HCT116 (cell line): ENCODE measurements around the gene SMAD7. TPM values are rescaled to one million over a fixed set of nuclear protein-coding genes. Genes with fewer than 3 reads are reported as not detected.

ENCODE experiments used
- ATAC-seq: fragments of 200-7000 bp; cut with Tn5 transposase; 2 replicates; pipeline ENCODE4 v1.9.1; 2020; ENCODE audit warnings: mild to moderate bottlenecking, moderate library complexity
- BruUV-seq: library from RNA; stranded (reverse); fragments of 400-500 nt; replicated peaks from 2 replicates; lab custom pipeline; 2021; lab: Mats Ljungman, UMichigan
- CTCF ChIA-PET: fragments of 300-600 bp; sonication (Branson Sonifier 250); formaldehyde crosslinking; loops from one replicate; lab custom pipeline; 2021; ENCODE audit warnings: antibody characterized with exemption; lab: Charles Lee
- POLR2A ChIA-PET: fragments of 300-600, 350-600 bp; sonication (Branson Sonifier 250); formaldehyde crosslinking; loops from one replicate; lab custom pipeline; 2021; ENCODE audit warnings: antibody characterized with exemption; lab: Charles Lee
- RAD21 ChIA-PET, 2 experiments: fragments of 300-600 bp; sonication (Branson Sonifier 250); formaldehyde crosslinking; loops; one replicate each; lab custom pipeline; 2023; ENCODE audit warnings: low total read pairs in 2 of 2; ENCODE audit not compliant: uncharacterized antibody in 2 of 2, unreplicated experiment in 2 of 2, low non-redundant PET in 1 of 2; lab: Charles Lee
- DNase-seq: peaks from one replicate; pipeline ENCODE4 v3.0.0-alpha.2; 2010; ENCODE audit warnings: low read depth, low spot score
- H2AFZ ChIP-seq: fragments of 200-600 bp; shearing (Covaris generic), sonication (generic); 2 replicates; pipeline ENCODE4 v1.6.1; 2017; ENCODE audit warnings: low read depth, mixed run types, mixed read lengths, antibody characterized with exemption, low read length; ENCODE audit not compliant: poor library complexity, severe bottlenecking
- H3K27ac ChIP-seq: 2 replicates; pipeline ENCODE4 v1.5.1; 2012; ENCODE audit warnings: low read depth, low read length
- H3K27me3 ChIP-seq: fragments of 200-600 bp; sonication (generic); 2 replicates; pipeline ENCODE4 v1.6.1; 2016; ENCODE audit warnings: mixed run types, low read length, mixed read lengths; ENCODE audit not compliant: insufficient read depth
- H3K36me3 ChIP-seq, 2 experiments: fragments of 200-500 bp in 1 of 2; fragments of 200-600 bp in 1 of 2; sonication (Bioruptor generic) in 1 of 2; sonication (generic) in 1 of 2; 2 replicates each; pipeline versions ENCODE4 v1.5.1 to v1.6.1; 2014 to 2016; ENCODE audit warnings: low read length in 2 of 2, inconsistent platforms in 1 of 2, mixed read lengths in 1 of 2, mixed run types in 1 of 2; ENCODE audit not compliant: insufficient read depth in 2 of 2, control insufficient read depth in 1 of 2
- H3K4me1 ChIP-seq, 2 experiments: fragments of 200-600 bp in 1 of 2; sonication (generic) in 1 of 2; 2 replicates each; pipeline versions ENCODE4 v1.5.1 to v1.6.1; 2012 to 2017; ENCODE audit warnings: low read length in 2 of 2, inconsistent platforms in 1 of 2, mild to moderate bottlenecking in 1 of 2, mixed read lengths in 1 of 2, mixed run types in 1 of 2, moderate library complexity in 1 of 2; ENCODE audit not compliant: insufficient read depth in 2 of 2, control insufficient read depth in 1 of 2
- H3K4me2 ChIP-seq: fragments of 200-600 bp; sonication (generic); 2 replicates; pipeline ENCODE4 v1.6.1; 2017; ENCODE audit warnings: mixed run types, low read length, mixed read lengths
- H3K4me3 ChIP-seq, 2 experiments: fragments of 200-600 bp in 1 of 2; sonication (generic) in 1 of 2; replicated peaks in 1 of 2; 2 replicates each; pipeline ENCODE4 v1.5.1; 2011 to 2016; ENCODE audit warnings: low read length in 2 of 2, control low read depth in 1 of 2, low read depth in 1 of 2, mild to moderate bottlenecking in 1 of 2, mixed read lengths in 1 of 2, mixed run types in 1 of 2
- H3K79me2 ChIP-seq: fragments of 200-600 bp; sonication (generic); 2 replicates; pipeline ENCODE4 v1.6.1; 2017; ENCODE audit warnings: mild to moderate bottlenecking, mixed run types, low read length, moderate library complexity, mixed read lengths; ENCODE audit not compliant: insufficient read depth
- H3K9ac ChIP-seq: fragments of 200-600 bp; sonication (generic); 2 replicates; pipeline ENCODE4 v1.6.1; 2016; ENCODE audit warnings: low read length, mixed read lengths
- H3K9me2 ChIP-seq: fragments of 200-600 bp; sonication (generic), shearing (Covaris generic); 2 replicates; pipeline ENCODE4 v1.6.1; 2017; ENCODE audit warnings: mixed run types, mild to moderate bottlenecking, moderate library complexity; ENCODE audit not compliant: insufficient read depth
- H3K9me3 ChIP-seq, 2 experiments: fragments of 200-500 bp in 1 of 2; fragments of 200-600 bp in 1 of 2; sonication (Bioruptor generic) in 1 of 2; sonication (generic) in 1 of 2; 2 replicates each; pipeline ENCODE4 v1.6.1; 2014 to 2017; ENCODE audit warnings: low read length in 2 of 2, mixed read lengths in 2 of 2, inconsistent platforms in 1 of 2, low read depth in 1 of 2, mild to moderate bottlenecking in 1 of 2, mixed run types in 1 of 2, moderate library complexity in 1 of 2; ENCODE audit not compliant: control insufficient read depth in 1 of 2, insufficient read depth in 1 of 2
- H4K20me1 ChIP-seq: fragments of 200-600 bp; sonication (generic), shearing (Covaris generic); 2 replicates; pipeline ENCODE4 v1.6.1; 2017; ENCODE audit warnings: mixed run types, mild to moderate bottlenecking, moderate library complexity; ENCODE audit not compliant: insufficient read depth
- CBX3 ChIP-seq: IDR thresholded peaks from 2 replicates; pipeline ENCODE4 v1.6.1; 2012; ENCODE audit warnings: low read depth
- EZH2 ChIP-seq: fragments of 200-600 bp; sonication (generic); IDR thresholded peaks from 2 replicates; pipeline ENCODE4 v1.6.1; 2017; ENCODE audit warnings: antibody characterized with exemption, mixed run types
- EZH2phosphoT487 ChIP-seq: fragments of 200-600 bp; IDR thresholded peaks from 2 replicates; pipeline ENCODE4 v1.6.1; 2018; ENCODE audit warnings: antibody characterized with exemption, borderline replicate concordance
- POLR2AphosphoS5 ChIP-seq: IDR thresholded peaks from 2 replicates; pipeline ENCODE4 v1.6.1; 2011; ENCODE audit warnings: mild to moderate bottlenecking, low read depth, low read length, moderate library complexity
- RAD21 ChIP-seq: IDR thresholded peaks from 2 replicates; pipeline ENCODE4 v1.6.1; 2012; ENCODE audit warnings: low read depth, mild to moderate bottlenecking
- ZNF274 ChIP-seq: fragments of 200-500 bp; sonication (Bioruptor generic); IDR thresholded peaks from 2 replicates; pipeline ENCODE4 v1.6.1; 2014; ENCODE audit warnings: mild to moderate bottlenecking, low read depth, low read length, inconsistent platforms
- intact Hi-C: fragments of 100-400 bp; cut with micrococcal nuclease; formaldehyde crosslinking; loops from 2 replicates; pipeline ENCODE4 v1.10.0; 2022
- total RNA-seq: library from RNA; stranded (reverse); gene quantifications from one replicate; pipeline ENCODE4 v1.2.1, GENCODE V29; 2021; ENCODE audit not compliant: unreplicated experiment
- TF ChIP-seq, protein P1 (sequence below): IDR thresholded peaks from 2 replicates; pipeline ENCODE4 v1.6.1; 2011; ENCODE audit warnings: mild to moderate bottlenecking, low read length, moderate library complexity; ENCODE audit not compliant: insufficient replicate concordance; ENCODE audit errors: extremely low read depth
- TF ChIP-seq, protein P2 (sequence below), 3 experiments: fragments of 200-600 bp in 1 of 3; sonication (generic) in 1 of 3; IDR thresholded peaks in 2 of 3; conservative IDR thresholded peaks in 1 of 3; 2 replicates each; pipeline ENCODE4 v1.5.1; 2012 to 2017; ENCODE audit warnings: low read depth in 2 of 3, low read length in 2 of 3, antibody characterized with exemption in 1 of 3, borderline replicate concordance in 1 of 3, control low read depth in 1 of 3, mild to moderate bottlenecking in 1 of 3, mixed read lengths in 1 of 3, mixed run types in 1 of 3, moderate library complexity in 1 of 3; ENCODE audit not compliant: insufficient read depth in 1 of 3

Gene SMAD7
- total RNA-seq, 1 experiment from 2014 or later: 7.2 TPM

DNA sequence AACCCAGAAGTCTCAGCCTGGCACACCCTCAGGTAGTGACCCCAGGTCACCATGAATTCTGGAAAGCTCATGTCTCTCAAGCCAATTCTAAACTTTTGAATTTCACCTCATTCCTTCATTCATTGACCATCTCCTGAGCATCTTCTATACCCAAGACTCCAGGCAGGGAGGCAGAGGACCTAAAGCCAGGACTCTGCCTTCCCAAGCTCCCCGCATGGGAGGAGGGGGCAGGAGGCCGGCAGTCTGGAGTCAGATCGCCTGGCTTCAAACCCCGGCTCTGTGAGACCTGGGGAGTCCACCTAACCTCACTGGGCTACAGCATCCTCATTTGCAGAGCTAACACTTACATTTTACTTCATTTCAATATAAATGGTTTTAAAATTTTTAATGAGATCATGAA is 59.0 kb downstream of the SMAD7 start:
- Histone ChIP-seq H3K36me3 (no peaks in the 10 kb centered on the region), H4K20me1 (no peaks in the 10 kb centered on the region), H3K4me3 (no peak overlapping the region), H2AFZ (no peak overlapping the region), H3K9ac (no peak overlapping the region), H3K27ac (no peak overlapping the region), H3K27me3 (no peaks in the 10 kb centered on the region), H3K79me2 (no peaks in the 10 kb centered on the region), H3K9me2 (no peaks in the 10 kb centered on the region), H3K9me3 (no peaks in the 10 kb centered on the region), H3K4me2 (no peak overlapping the region), H3K4me1 (peaks cover 7 to 16% of the 10 kb centered on the region in 2 experiments; a peak in 3 of 4 replicates)
- ChIA-PET CTCF (no interaction called here), RAD21 (no interaction called here), POLR2A (no interaction called here)
- TF ChIP-seq, protein P1, sequence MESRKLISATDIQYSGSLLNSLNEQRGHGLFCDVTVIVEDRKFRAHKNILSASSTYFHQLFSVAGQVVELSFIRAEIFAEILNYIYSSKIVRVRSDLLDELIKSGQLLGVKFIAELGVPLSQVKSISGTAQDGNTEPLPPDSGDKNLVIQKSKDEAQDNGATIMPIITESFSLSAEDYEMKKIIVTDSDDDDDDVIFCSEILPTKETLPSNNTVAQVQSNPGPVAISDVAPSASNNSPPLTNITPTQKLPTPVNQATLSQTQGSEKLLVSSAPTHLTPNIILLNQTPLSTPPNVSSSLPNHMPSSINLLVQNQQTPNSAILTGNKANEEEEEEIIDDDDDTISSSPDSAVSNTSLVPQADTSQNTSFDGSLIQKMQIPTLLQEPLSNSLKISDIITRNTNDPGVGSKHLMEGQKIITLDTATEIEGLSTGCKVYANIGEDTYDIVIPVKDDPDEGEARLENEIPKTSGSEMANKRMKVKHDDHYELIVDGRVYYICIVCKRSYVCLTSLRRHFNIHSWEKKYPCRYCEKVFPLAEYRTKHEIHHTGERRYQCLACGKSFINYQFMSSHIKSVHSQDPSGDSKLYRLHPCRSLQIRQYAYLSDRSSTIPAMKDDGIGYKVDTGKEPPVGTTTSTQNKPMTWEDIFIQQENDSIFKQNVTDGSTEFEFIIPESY: no peak
- no peak for TF ChIP-seq CBX3
- no peak for TF ChIP-seq EZH2phosphoT487
- TF ChIP-seq RAD21: no peak
- TF ChIP-seq ZNF274: no peak
- TF ChIP-seq, protein P2, sequence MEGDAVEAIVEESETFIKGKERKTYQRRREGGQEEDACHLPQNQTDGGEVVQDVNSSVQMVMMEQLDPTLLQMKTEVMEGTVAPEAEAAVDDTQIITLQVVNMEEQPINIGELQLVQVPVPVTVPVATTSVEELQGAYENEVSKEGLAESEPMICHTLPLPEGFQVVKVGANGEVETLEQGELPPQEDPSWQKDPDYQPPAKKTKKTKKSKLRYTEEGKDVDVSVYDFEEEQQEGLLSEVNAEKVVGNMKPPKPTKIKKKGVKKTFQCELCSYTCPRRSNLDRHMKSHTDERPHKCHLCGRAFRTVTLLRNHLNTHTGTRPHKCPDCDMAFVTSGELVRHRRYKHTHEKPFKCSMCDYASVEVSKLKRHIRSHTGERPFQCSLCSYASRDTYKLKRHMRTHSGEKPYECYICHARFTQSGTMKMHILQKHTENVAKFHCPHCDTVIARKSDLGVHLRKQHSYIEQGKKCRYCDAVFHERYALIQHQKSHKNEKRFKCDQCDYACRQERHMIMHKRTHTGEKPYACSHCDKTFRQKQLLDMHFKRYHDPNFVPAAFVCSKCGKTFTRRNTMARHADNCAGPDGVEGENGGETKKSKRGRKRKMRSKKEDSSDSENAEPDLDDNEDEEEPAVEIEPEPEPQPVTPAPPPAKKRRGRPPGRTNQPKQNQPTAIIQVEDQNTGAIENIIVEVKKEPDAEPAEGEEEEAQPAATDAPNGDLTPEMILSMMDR (IDR thresholded peaks at IDR 0.05 in 2 of 3, conservative IDR thresholded peaks at IDR 0.05 in 1 of 3; ENCODE audit: borderline replicate concordance in 1 of 3, insufficient read depth in 1 of 3, low read depth in 2 of 3, low read length in 2 of 3): no peak
- TF ChIP-seq EZH2: no peak
- TF ChIP-seq POLR2AphosphoS5: no peak
- ATAC-seq: no peak
- intact Hi-C loops: no loop called here
- no TSS peak for BruUV-seq
- DNase-seq: no peak
